ENCODE results near the gene CCDC12. TPM values are rescaled to one million over a fixed set of nuclear protein-coding genes. Genes with fewer than 3 reads are reported as not detected.

The CCDC12 gene
- total RNA-seq, 1 donor from 2014 or later: 66.2 TPM

DNA sequence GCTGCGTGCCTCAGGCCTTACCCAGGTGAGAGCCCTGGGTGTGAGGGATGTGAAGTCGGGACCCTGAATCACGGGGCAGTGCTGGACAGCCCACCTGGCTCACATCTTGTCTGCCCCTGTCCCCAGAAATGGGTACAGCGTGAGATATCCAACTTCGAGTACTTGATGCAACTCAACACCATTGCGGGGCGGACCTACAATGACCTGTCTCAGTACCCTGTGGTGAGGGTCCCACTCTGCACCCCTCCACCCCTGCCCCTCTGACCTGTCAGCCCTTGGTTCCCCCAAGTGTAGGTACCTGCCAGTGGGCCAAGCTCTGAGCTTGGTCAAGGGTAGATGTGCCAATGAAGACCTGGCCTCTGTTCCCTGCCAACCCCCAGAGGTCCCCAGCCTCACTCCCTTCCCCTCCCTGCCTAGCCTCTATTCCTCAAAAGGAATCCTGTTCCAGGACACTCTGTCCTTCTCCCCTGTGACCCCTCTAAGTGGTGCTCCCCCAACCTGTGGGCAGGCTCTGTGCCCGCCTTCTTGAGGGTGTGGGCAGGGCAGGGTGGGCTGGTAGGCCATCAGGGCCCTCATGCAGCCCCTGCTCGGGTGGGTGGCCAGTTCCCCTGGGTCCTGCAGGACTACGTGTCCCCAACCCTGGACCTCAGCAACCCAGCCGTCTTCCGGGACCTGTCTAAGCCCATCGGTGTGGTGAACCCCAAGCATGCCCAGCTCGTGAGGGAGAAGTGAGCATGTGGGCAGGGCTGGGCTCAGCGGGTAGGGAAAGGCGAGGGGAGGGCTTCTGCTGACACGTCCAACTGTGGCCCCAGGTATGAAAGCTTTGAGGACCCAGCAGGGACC, 28.0 kb upstream of the CCDC12 start:
- intact Hi-C loops (cut with micrococcal nuclease): no loop called here
- H3K36me3 Mint-ChIP-seq (ENCODE audit: low read depth): peaks cover 61% of the 10 kb centered on the region
- H3K27me3 Mint-ChIP-seq: no peaks in the 10 kb centered on the region
- H3K27ac Mint-ChIP-seq: no peak overlapping the region
- H3K9me3 Mint-ChIP-seq: no peaks in the 10 kb centered on the region
- peaks cover 6% of the 10 kb centered on the region for H3K4me1 Mint-ChIP-seq
- no peak for DNase-seq
- no peak overlapping the region for H3K4me3 Mint-ChIP-seq

DNA sequence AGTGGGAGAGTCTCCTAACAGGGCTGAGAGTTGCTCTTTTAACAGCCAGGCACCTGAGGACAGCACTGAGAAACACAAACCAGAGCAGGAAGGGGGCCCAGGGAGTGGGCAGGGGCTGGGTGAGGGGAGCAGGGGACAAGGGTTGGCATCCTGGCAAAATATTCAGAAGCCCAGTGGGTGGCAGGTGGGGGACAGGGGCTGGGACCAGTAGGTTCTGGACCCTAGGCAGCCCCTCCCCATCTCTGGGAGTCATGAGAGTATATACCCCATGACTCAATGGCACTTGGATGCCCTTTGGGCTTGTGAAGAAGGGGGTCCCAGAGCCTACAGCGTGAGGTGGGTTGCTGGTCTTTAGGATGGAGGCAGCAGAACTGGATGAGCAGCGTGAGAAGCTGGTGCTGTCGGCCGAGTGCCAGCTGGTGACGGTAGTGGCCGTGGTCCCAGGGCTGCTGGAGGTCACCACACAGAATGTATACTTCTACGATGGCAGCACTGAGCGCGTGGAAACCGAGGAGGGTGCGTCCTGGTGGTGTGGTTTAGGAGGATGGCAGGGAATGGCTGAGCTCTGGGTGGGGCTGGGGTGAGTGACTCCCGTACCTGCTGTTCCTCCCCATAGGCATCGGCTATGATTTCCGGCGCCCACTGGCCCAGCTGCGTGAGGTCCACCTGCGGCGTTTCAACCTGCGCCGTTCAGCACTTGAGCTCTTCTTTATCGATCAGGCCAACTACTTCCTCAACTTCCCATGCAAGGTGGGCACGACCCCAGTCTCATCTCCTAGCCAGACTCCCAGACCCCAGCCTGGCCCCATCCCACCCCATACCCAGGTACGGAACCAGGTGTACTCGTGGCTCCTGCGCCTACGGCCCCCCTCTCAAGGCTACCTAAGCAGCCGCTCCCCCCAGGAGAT, 27.2 kb upstream of the CCDC12 start:
- DNase-seq: no peak
- no peaks in the 10 kb centered on the region for H3K27me3 Mint-ChIP-seq
- intact Hi-C loops (cut with micrococcal nuclease): no loop called here
- peaks cover 6% of the 10 kb centered on the region for H3K4me1 Mint-ChIP-seq
- H3K9me3 Mint-ChIP-seq: no peaks in the 10 kb centered on the region
- peaks cover 60% of the 10 kb centered on the region for H3K36me3 Mint-ChIP-seq (ENCODE audit: low read depth)
- H3K27ac Mint-ChIP-seq: no peak overlapping the region
- no peak overlapping the region for H3K4me3 Mint-ChIP-seq

DNA sequence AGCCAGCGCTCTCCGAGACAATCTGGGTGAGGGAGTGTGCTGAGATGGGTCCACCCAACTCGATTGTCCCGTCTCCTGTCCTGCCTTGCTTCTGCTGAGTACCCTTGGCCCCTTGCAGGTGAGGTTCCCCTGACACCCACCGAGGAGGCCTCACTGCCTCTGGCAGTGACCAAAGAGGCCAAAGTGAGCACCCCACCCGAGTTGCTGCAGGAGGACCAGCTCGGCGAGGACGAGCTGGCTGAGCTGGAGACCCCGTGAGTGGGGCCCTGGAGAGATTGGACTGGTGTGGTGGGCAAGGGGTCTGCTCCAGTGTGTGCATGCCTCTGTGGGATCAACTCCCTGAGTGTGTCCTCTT, 26.5 kb upstream of the CCDC12 start:
- Mint-ChIP-seq H3K27me3 (no peaks in the 10 kb centered on the region), H3K36me3 (ENCODE audit: low read depth) (peaks cover 63% of the 10 kb centered on the region), H3K9me3 (no peaks in the 10 kb centered on the region), H3K4me3 (no peak overlapping the region), H3K27ac (no peak overlapping the region), H3K4me1 (peaks cover 7% of the 10 kb centered on the region)
- intact Hi-C loops (cut with micrococcal nuclease): no loop called here
- no peak for DNase-seq

DNA sequence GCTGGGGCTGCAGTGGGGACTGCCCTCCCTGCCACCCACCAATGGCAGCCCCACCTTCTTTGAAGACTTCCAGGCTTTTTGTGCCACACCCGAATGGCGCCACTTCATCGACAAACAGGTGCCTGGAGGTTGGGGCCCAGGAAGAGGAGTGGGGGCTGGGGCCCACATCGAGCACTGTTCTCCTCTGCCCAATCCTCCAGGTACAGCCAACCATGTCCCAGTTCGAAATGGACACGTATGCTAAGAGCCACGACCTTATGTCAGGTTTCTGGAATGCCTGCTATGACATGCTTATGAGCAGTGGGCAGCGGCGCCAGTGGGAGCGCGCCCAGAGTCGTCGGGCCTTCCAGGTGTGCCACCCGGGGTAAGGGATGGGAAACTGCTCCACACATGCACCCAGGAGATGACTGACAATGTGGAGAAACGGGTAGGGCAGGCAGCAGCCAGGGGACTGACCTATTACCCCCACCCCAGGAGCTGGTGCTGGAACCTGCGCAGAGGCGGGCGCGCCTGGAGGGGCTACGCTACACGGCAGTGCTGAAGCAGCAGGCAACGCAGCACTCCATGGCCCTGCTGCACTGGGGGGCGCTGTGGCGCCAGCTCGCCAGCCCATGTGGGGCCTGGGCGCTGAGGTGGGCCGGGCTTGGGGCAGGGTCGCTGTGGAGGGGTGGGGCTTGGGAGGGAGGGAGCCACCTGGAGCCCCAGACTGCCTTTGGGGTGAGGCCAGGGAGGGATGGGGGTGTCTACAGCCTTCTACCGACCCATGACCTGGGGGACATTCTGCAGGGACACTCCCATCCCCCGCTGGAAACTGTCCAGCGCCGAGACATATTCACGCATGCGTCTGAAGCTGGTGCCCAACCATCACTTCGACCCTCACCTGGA, 25.9 kb upstream of the CCDC12 start:
- peaks cover 7% of the 10 kb centered on the region for H3K4me1 Mint-ChIP-seq
- no peaks in the 10 kb centered on the region for H3K9me3 Mint-ChIP-seq
- no peaks in the 10 kb centered on the region for H3K27me3 Mint-ChIP-seq
- intact Hi-C loops (cut with micrococcal nuclease): no loop called here
- no peak overlapping the region for H3K27ac Mint-ChIP-seq
- no peak overlapping the region for H3K4me3 Mint-ChIP-seq
- DNase-seq: no peak
- H3K36me3 Mint-ChIP-seq (ENCODE audit: low read depth): peaks cover 61% of the 10 kb centered on the region

DNA sequence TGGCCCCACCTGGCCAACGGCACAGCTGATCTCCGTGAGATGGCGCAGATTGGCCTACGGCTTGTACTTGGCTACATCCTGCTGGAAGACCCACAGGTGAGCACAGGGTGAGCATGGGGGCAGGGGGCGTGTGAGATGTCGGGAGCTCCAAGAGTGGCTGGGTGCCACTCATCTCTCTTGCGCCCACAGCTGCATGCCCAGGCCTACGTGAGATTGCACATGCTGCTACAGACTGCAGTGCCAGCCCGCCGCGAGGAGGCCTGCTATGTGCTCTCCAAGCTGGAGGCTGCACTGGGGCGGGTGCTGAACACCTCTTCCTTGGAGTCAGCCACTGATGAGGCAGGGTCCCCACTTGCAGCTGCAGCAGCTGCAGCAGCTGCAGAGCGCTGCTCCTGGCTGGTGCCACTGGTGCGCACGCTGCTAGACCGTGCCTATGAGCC, 25.2 kb upstream of the CCDC12 start:
- intact Hi-C loops (cut with micrococcal nuclease): no loop called here
- H3K27ac Mint-ChIP-seq: no peak overlapping the region
- H3K36me3 Mint-ChIP-seq (ENCODE audit: low read depth): peaks cover 61% of the 10 kb centered on the region
- H3K9me3 Mint-ChIP-seq: no peaks in the 10 kb centered on the region
- DNase-seq: no peak
- H3K4me1 Mint-ChIP-seq: peaks cover 7% of the 10 kb centered on the region
- no peak overlapping the region for H3K4me3 Mint-ChIP-seq
- H3K27me3 Mint-ChIP-seq: no peaks in the 10 kb centered on the region

DNA sequence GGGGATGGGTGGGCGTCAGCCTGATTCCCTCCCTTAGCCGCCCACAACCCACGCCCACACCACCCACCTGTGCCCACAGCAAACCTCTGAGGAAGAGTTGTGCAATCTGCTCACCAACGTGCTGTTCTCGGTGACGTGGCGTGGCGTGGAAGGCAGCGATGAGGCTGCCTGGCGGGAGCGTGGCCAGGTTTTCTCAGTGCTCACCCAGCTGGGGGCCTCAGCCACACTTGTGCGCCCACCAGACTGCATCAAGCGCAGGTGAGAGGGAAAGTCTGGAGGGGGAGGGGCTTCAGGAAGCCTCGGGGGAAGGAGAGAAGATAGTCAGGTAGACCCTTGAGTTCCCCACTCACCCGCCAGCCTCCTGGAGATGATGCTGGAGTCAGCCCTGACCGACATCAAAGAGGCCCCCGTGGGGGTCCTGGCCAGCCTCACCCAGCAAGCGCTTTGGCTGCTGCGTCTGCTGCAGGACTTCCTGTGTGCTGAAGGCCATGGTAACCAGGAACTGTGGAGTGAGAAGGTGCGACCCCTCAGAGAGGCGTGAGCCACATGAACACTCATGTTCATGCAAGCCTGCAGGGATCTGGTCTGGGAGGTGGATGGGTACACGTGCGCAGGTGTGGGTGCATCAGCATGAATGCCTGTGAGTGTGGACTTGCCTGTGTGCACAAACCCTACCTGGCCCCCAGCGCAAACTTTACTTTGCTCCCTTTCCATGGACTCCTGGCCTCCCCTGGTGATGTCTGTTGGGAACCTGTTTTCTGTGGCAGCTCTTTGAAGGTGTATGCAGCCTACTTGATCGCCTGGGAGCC, 24.6 kb upstream of the CCDC12 start:
- H3K9me3 Mint-ChIP-seq: no peaks in the 10 kb centered on the region
- no peak for DNase-seq

DNA sequence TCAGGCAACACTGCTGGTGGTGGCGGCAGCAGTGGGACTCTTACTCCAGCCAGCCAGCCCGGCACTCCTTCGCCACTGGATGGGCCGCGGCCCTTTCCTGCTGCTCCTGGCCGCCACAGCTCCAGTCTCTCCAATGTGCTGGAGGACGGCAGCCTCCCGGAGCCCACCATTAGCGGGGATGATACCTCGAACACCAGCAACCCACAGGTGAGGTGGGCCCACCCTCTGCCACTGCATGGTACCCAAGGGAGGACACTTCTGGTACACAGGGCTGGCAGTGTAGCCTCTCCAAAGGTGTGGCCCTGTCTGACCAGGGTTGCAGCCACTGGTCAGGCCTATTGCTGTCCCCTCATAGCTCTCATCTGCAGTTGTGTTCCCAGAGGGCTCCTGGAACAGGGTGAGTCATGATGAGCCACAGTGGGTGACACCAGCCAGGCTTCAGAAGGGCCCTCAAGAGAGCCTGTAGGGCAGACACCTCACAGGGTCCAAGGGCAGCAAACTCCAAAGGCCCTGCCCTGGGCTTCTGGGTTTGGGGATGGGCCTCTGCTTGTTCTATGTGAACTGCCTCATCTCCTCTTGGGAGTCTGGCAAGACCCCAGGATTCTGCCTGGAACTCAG, 23.8 kb upstream of the CCDC12 start:
- intact Hi-C loops (cut with micrococcal nuclease): no loop called here
- no peak overlapping the region for H3K4me3 Mint-ChIP-seq
- no peaks in the 10 kb centered on the region for H3K9me3 Mint-ChIP-seq
- peaks cover 7% of the 10 kb centered on the region for H3K4me1 Mint-ChIP-seq
- peaks cover 50% of the 10 kb centered on the region for H3K36me3 Mint-ChIP-seq (ENCODE audit: low read depth)
- DNase-seq: no peak
- no peak overlapping the region for H3K27ac Mint-ChIP-seq
- no peaks in the 10 kb centered on the region for H3K27me3 Mint-ChIP-seq

More for the DNA sequence above, 24.6 kb upstream of the CCDC12 start:
- Mint-ChIP-seq H3K4me1 (peaks cover 7% of the 10 kb centered on the region), H3K36me3 (ENCODE audit: low read depth) (peaks cover 57% of the 10 kb centered on the region), H3K4me3 (no peak overlapping the region), H3K27me3 (no peaks in the 10 kb centered on the region), H3K27ac (peak overlapping the region; percentile 41)
- intact Hi-C loops (cut with micrococcal nuclease): no loop called here

DNA sequence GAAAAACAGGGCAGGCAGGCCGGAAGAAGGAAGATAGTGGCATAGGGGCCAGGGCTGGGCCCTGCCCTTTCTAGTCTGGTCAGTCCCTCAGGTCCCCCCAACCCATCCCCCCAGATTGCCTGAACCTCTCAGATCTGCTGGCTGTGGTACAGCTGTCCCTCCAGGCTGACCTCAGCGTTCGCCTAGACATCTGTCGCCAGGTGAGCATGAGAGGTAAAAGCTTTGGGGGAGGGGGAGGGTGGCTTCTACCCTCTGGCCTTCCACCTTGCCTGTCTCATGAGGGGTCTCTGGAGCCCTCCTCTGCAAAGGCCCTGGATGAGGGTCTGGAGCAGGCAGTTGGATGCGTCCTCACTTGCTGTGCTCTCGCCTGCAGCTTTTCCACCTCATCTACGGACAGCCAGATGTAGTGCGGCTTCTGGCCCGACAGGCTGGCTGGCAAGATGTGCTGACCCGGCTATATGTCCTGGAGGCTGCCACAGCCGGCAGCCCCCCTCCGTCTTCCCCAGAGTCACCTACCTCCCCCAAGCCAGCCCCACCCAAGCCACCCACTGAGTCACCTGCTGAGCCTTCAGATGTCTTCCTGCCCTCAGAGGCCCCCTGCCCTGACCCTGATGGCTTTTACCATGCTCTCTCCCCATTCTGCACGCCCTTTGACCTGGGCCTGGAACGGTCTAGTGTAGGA, 23.1 kb upstream of the CCDC12 start:
- H3K4me1 Mint-ChIP-seq: peaks cover 7% of the 10 kb centered on the region
- H3K36me3 Mint-ChIP-seq (ENCODE audit: low read depth): peaks cover 49% of the 10 kb centered on the region
- no peak overlapping the region for H3K4me3 Mint-ChIP-seq
- intact Hi-C loops (cut with micrococcal nuclease): loop anchor here (2.0 to 5.0 kb wide), 2 partner anchors 77 to 132 kb away; no protein-coding TSS in a partner anchor
- no peak for DNase-seq
- H3K27ac Mint-ChIP-seq: no peak overlapping the region
- H3K9me3 Mint-ChIP-seq: no peaks in the 10 kb centered on the region
- no peaks in the 10 kb centered on the region for H3K27me3 Mint-ChIP-seq

DNA sequence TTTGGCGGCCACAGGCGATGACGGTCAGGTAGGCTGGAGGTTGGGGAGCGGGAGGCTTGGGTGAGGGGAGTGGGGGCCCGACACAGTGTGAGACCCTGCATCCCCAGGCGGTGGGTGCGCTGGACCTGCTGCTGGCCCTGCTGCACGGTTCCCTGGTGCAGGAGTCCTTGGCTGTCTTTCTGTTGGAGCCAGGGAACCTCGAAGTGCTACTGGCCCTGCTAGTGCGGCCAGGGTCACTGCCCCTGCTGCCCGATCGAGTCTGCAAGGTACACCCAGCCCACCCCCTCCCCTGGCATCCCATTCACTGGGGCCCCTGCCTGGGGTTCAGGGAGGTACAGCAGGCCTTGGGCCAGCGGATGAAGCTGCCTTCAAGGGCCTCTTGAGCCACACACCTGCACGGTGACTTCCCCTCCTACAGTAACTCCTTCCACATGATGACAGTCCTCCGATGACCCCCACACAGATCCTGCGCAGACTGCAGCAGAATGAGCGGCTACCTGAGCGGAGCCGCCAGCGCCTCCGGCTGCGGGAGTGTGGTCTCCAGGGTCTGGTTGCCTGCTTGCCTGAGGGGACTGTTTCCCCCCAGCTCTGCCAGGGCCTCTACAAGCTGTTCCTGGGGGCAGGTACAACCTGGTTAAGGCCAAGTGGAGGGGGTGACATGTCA, 22.4 kb upstream of the CCDC12 start:
- Mint-ChIP-seq H3K4me1 (peaks cover 10% of the 10 kb centered on the region), H3K27ac (no peak overlapping the region), H3K4me3 (no peak overlapping the region), H3K9me3 (no peaks in the 10 kb centered on the region), H3K36me3 (ENCODE audit: low read depth) (peaks cover 50% of the 10 kb centered on the region), H3K27me3 (no peaks in the 10 kb centered on the region)
- no peak for DNase-seq
- intact Hi-C loops (cut with micrococcal nuclease): loop anchor here (2.0 to 5.0 kb wide), 2 partner anchors 76 to 132 kb away; no protein-coding TSS in a partner anchor

DNA sequence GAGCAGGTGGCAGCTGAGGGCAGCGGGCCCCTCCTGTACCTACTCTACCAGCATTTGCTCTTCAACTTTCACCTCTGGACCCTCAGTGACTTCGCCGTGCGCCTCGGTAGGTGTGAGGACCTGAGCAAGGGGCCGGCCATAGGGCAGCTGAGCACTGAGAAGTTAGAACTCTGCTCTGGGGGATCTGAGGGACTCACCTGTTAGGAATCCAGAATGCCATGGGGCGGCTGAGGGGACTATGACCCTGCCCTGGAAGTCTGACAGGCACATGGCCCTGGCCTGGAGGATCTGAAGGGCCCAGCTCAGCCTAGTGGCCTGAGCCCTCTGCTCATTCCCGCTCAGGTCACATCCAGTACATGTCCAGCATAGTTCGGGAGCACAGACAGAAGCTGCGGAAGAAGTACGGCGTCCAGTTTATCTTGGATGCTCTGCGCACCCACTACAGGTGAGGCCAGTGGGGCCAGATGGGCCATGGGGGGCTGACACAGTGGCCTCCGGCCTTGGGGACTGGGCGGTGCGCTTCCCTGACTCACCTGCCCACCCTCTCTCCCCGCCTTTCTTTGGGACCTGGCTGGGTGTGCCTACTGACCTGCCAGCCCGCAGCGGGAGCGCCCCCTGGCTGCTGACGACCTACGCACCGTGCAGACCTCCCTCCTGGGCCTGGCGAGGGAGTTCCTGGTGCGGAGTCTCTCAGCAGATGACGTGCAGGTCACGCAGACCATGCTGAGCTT, 21.7 kb upstream of the CCDC12 start:
- H3K9me3 Mint-ChIP-seq: no peaks in the 10 kb centered on the region
- H3K27me3 Mint-ChIP-seq: no peaks in the 10 kb centered on the region
- DNase-seq: peak; percentile 91
- no peak overlapping the region for H3K4me3 Mint-ChIP-seq
- peaks cover 45% of the 10 kb centered on the region for H3K36me3 Mint-ChIP-seq (ENCODE audit: low read depth)
- intact Hi-C loops (cut with micrococcal nuclease): loop anchor here (2.0 to 5.0 kb wide), 2 partner anchors 75 to 131 kb away; no protein-coding TSS in a partner anchor
- peaks cover 10% of the 10 kb centered on the region for H3K4me1 Mint-ChIP-seq
- peak overlapping the region; percentile 45 for H3K27ac Mint-ChIP-seq

DNA sequence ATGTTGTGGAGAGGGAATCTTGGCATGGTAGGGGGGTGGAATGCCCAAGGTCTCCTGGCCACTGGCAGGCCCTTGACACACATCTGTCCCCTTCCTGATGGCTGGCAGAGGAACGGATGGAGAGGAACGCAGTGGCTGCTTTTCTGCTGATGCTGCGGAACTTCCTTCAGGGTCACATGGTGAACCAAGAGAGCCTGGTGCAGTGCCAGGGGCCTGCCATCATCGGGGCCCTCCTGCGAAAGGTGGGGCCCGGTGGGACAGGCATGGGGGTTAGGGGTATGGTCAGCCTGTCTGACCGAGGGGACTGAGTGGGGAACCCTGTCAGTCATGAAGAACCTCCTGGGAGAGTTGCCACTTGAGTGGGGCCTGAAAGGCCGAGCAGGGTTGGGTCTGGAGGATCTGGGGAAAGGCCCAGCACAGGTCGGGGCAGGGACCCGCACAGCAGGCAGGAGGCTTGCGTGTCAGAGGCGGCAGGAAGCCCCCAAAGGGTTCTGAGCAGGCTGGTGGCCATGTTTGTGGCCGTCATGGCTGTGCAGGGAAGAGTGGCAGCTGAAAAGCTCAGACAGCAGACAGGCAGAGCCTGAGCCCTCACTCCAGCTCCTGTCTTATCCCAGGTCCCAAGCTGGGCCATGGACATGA, 21.0 kb upstream of the CCDC12 start:
- Mint-ChIP-seq H3K9me3 (no peaks in the 10 kb centered on the region), H3K4me1 (peaks cover 10% of the 10 kb centered on the region), H3K27ac (no peak overlapping the region), H3K4me3 (no peak overlapping the region), H3K36me3 (ENCODE audit: low read depth) (peaks cover 41% of the 10 kb centered on the region), H3K27me3 (no peaks in the 10 kb centered on the region)
- no peak for DNase-seq
- intact Hi-C loops (cut with micrococcal nuclease): loop anchor here (2.0 to 5.0 kb wide), 2 partner anchors 75 to 130 kb away; no protein-coding TSS in a partner anchor
